Prostate gland (tissue), 2 donors: ENCODE measurements around the gene CHST8. TPM values are rescaled to one million over a fixed set of nuclear protein-coding genes. Genes with fewer than 3 reads are reported as not detected.

Source experiments
- DNase-seq: peaks from one replicate; pipeline ENCODE4 v3.0.0-alpha.2; 2019; ENCODE audit warnings: low spot score
- H3K27ac ChIP-seq, 2 donors: fragments of 200-600 bp; sonication (generic); 2 replicates each; pipeline ENCODE4 v1.5.1; 2017 to 2019
- H3K27me3 ChIP-seq: fragments of 200-600 bp; sonication (generic); replicated peaks from 2 replicates; pipeline ENCODE4 v1.5.1; 2019; ENCODE audit not compliant: insufficient read depth
- H3K36me3 ChIP-seq, 2 donors: fragments of 200-600 bp; sonication (generic); 1 replicate in 1 of 2; 2 replicates in 1 of 2; pipeline versions ENCODE4 v1.5.1 to v1.8.1; 2017 to 2019
- H3K4me1 ChIP-seq: fragments of 200-600 bp; sonication (generic); replicated peaks from 2 replicates; pipeline ENCODE4 v1.5.1; 2019
- H3K4me3 ChIP-seq, 2 donors: fragments of 200-600 bp; sonication (generic); 2 replicates each; pipeline ENCODE4 v1.5.1; 2017 to 2019
- H3K9me3 ChIP-seq: fragments of 200-600 bp; sonication (generic); 2 replicates; pipeline ENCODE4 v1.5.1; 2017
- CTCF ChIP-seq, 4 experiments: fragments of 200-600 bp in 2 of 4; fragments of 450-650 bp in 2 of 4; sonication (generic) in 2 of 4; IDR thresholded peaks; 1 replicate in 3 of 4; 2 replicates in 1 of 4; pipeline ENCODE4 v1.5.1; 2016 to 2019; ENCODE audit warnings: antibody characterized with exemption in 4 of 4, mild to moderate bottlenecking in 2 of 4, moderate library complexity in 2 of 4
- POLR2A ChIP-seq: fragments of 450-650 bp; IDR thresholded peaks from one replicate; pipeline ENCODE4 v1.6.1; 2016; ENCODE audit warnings: antibody characterized with exemption, mild to moderate bottlenecking
- POLR2AphosphoS5 ChIP-seq: sonication (generic); formaldehyde crosslinking; IDR thresholded peaks from one replicate; pipeline ENCODE4 v1.6.1; 2017; ENCODE audit warnings: antibody characterized with exemption
- WGBS: methylation state at CpG from one replicate; pipeline ENCODE4 v1.1.5; 2018; 5-methylcytosine and 5-hydroxymethylcytosine counted together
- intact Hi-C: fragments of 100-400 bp; cut with DNase I; formaldehyde crosslinking; loops from one replicate; pipeline ENCODE4 v1.14.2; 2022
- total RNA-seq, 2 donors: library from RNA; depleted of rRNA; stranded (reverse); fragments of >200 nt; gene quantifications; one replicate each; pipeline ENCODE4 v1.1.0, GENCODE V29; 2016

The CHST8 gene
- total RNA-seq, 2 donors from 2014 or later: 1.3 to 2.7 TPM

- Histone ChIP-seq H3K27me3 (peaks cover 6% of the 10 kb centered on the region), H3K36me3 (no peaks in the 10 kb centered on the region), H3K4me3 (peak overlapping the region; percentile 37 to 44), H3K4me1 (peaks cover 2% of the 10 kb centered on the region), H3K27ac (no peak overlapping the region), H3K9me3 (no peaks in the 10 kb centered on the region)
- intact Hi-C loops: no loop called here
- no peak for DNase-seq
- no peak for TF ChIP-seq CTCF (IDR thresholded peaks at IDR 0.05)
- 20% methylated on average over 36 of the region's 60 CpGs for WGBS
Observed at GRCh38 chr19:33621065-33621785, 528 bp upstream of the CHST8 start.

DNA sequence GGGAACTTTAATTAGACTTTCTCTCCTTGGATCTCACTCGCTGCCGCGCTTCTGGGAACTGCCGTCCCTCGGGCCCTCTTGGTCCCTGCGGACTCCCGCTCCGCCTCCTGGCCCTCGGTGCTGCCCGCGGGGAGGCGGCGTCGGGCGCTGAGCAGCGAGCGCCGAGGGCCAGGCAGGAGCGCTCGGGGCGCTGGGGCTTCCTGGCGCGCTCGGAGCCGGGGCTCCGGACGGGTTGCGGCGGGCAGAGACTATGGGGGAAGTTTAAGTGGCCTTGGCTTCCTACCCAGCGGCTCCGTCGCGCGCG, 704 bp downstream of the CHST8 start:
- no peak for TF ChIP-seq POLR2A
- TF ChIP-seq CTCF (IDR thresholded peaks at IDR 0.05): no peak
- no peak for TF ChIP-seq POLR2AphosphoS5
- H3K27ac ChIP-seq: no peak overlapping the region
- WGBS: 2% methylated on average over 10 of the region's 35 CpGs
- H3K9me3 ChIP-seq: no peaks in the 10 kb centered on the region
- H3K4me3 ChIP-seq: peak overlapping the region; percentile 37 to 44
- H3K36me3 ChIP-seq: no peaks in the 10 kb centered on the region
- DNase-seq: no peak
- intact Hi-C loops: no loop called here
- peaks cover 1% of the 10 kb centered on the region for H3K27me3 ChIP-seq
- H3K4me1 ChIP-seq: peaks cover 2% of the 10 kb centered on the region

DNA sequence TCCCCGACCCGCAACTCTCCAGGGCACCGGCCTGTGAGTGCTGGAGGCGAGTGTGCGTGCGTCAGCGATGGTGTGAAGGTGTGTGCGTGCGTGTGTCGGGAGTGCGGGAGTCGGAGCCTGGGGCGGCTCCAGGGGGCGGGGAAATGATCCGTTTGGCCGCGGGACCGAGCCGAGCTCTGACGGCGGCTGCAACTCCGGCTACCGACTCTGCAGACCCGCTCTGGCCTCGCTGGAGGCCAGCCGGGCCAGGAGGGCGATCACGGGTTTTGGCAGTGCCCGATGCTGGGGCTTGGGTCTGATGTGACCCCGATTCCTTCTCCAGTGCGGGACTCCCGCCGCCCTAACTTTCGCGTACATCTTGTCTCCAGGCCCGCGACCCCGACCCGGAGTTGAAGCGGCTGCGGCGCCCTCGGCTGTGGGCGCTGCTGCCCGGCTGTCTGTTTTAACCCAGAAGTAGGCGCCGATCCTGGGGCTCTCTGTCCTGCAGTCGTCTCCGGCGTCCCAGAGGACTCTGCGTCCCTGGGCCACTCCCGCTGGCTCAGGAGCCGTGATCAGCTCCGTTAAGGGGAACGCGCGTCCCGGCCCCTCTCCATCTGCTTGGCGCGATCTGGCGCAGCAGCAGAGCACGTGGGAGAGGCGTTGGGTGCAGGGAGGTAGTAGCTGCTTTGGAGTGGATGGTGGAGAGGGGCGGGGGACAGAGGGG, 1.2 kb downstream of the CHST8 start:
- WGBS: under 1% methylated on average over 45 of the region's 64 CpGs
- Histone ChIP-seq H3K36me3 (no peaks in the 10 kb centered on the region), H3K4me1 (peaks cover 2% of the 10 kb centered on the region), H3K27ac (no peak overlapping the region), H3K4me3 (peak overlapping the region; percentile 37 to 44), H3K27me3 (no peaks in the 10 kb centered on the region), H3K9me3 (no peaks in the 10 kb centered on the region)
- intact Hi-C loops: no loop called here
- TF ChIP-seq POLR2AphosphoS5: no peak
- TF ChIP-seq CTCF (IDR thresholded peaks at IDR 0.05): no peak
- TF ChIP-seq POLR2A: no peak
- DNase-seq: no peak

DNA sequence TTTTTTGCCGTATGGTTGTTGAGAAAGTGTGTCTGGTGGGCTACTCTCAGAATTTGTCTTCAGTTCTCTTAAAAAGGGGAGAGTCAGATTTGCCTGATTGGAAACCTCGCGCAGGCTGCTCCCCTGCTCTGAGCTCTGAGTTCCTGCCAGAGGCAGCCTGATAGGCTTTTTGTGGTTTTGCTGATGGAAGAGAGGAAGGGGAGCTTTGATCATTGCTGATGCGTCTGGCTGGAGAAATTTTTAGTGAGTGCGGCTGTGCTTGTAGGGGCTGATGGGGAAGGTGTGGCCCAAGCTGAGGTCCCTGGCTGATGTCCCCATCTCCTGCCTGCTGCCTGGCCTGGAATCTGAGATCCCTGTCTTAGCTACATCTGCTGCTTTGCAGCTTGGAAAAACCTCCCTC, 2.8 kb downstream of the CHST8 start:
- no peak overlapping the region for H3K27ac ChIP-seq
- no peak overlapping the region for H3K4me3 ChIP-seq
- peaks cover 2% of the 10 kb centered on the region for H3K4me1 ChIP-seq
- H3K9me3 ChIP-seq: no peaks in the 10 kb centered on the region
- H3K36me3 ChIP-seq: no peaks in the 10 kb centered on the region
- 52% methylated on average over 5 of the region's 5 CpGs for WGBS
- TF ChIP-seq POLR2AphosphoS5: no peak
- DNase-seq: no peak
- intact Hi-C loops: no loop called here
- peaks cover 2% of the 10 kb centered on the region for H3K27me3 ChIP-seq

GRCh38 chr19:33627526-33627925, 5.8 kb downstream of the CHST8 start:
- no peaks in the 10 kb centered on the region for H3K36me3 ChIP-seq
- peaks cover 5% of the 10 kb centered on the region for H3K27me3 ChIP-seq
- no peak for DNase-seq
- TF ChIP-seq POLR2AphosphoS5: no peak
- no peak for TF ChIP-seq CTCF (IDR thresholded peaks at IDR 0.05)
- no peak for TF ChIP-seq POLR2A
- H3K9me3 ChIP-seq: no peaks in the 10 kb centered on the region
- intact Hi-C loops: no loop called here
- no peak overlapping the region for H3K4me3 ChIP-seq
- H3K27ac ChIP-seq: no peak overlapping the region
- WGBS: 75% methylated on average over 5 of the region's 5 CpGs
- peaks cover 2% of the 10 kb centered on the region for H3K4me1 ChIP-seq
